Breast epithelium (tissue), 4 donors: ENCODE measurements around the gene CCDC186. TPM values are rescaled to one million over a fixed set of nuclear protein-coding genes. Genes with fewer than 3 reads are reported as not detected.

Source experiments
- DNase-seq, 2 donors: peaks; one replicate each; pipeline ENCODE4 v3.0.0-alpha.2; 2019; ENCODE audit warnings: low spot score in 2 of 2
- H3K27ac ChIP-seq, 2 donors: fragments of 200-600 bp; sonication (generic) in 1 of 2; one replicate each; pipeline ENCODE4 v1.5.1; 2016 to 2019; ENCODE audit warnings: mild to moderate bottlenecking in 1 of 2
- H3K27me3 ChIP-seq, 2 donors: fragments of 200-600 bp; sonication (generic) in 1 of 2; one replicate each; pipeline versions ENCODE4 v1.5.1 to v1.6.0; 2017 to 2019; ENCODE audit warnings: control low read depth in 1 of 2, mild to moderate bottlenecking in 1 of 2
- H3K36me3 ChIP-seq: fragments of 200-600 bp; one replicate; pipeline ENCODE4 v1.5.1; 2019
- H3K4me1 ChIP-seq, 2 donors: fragments of 200-600 bp; sonication (generic); one replicate each; pipeline ENCODE4 v1.5.1; 2016 to 2019; ENCODE audit warnings: control low read depth in 1 of 2
- H3K4me3 ChIP-seq, 3 donors: fragments of 200-600 bp; sonication (generic); 1 replicate in 2 of 3; 2 replicates in 1 of 3; pipeline ENCODE4 v1.5.1; 2016 to 2019; ENCODE audit warnings: mild to moderate bottlenecking in 3 of 3, moderate library complexity in 2 of 3
- H3K9me3 ChIP-seq, 2 donors: fragments of 200-600 bp; sonication (generic) in 1 of 2; one replicate each; pipeline ENCODE4 v1.5.1; 2016 to 2019; ENCODE audit warnings: control low read depth in 1 of 2
- POLR2A ChIP-seq: fragments of 450-650 bp; IDR thresholded peaks from one replicate; pipeline ENCODE4 v1.6.1; 2016; ENCODE audit warnings: antibody characterized with exemption, mild to moderate bottlenecking, moderate library complexity
- POLR2AphosphoS5 ChIP-seq, 3 donors: sonication (generic); formaldehyde crosslinking; IDR thresholded peaks; one replicate each; pipeline ENCODE4 v1.6.1; 2017; ENCODE audit warnings: antibody characterized with exemption in 3 of 3
- intact Hi-C: fragments of 100-400 bp; cut with DNase I; formaldehyde crosslinking; loops from one replicate; pipeline ENCODE4 v1.15.1; 2023; ENCODE audit warnings: low total_unique reads
- total RNA-seq, 3 donors: library from RNA; depleted of rRNA; stranded (reverse); fragments of >200 nt; gene quantifications; one replicate each; pipeline ENCODE4 v1.1.0, GENCODE V29; 2016
- TF ChIP-seq, protein P1 (sequence below), 3 donors: fragments of 450-650 bp; IDR thresholded peaks; one replicate each; pipeline ENCODE4 v1.5.1; 2016 to 2017; ENCODE audit warnings: antibody characterized with exemption in 3 of 3, mild to moderate bottlenecking in 3 of 3, moderate library complexity in 3 of 3

The CCDC186 gene
- total RNA-seq, 3 donors from 2014 or later, result 23.5 to 62.1 (median 41.6) TPM

DNA sequence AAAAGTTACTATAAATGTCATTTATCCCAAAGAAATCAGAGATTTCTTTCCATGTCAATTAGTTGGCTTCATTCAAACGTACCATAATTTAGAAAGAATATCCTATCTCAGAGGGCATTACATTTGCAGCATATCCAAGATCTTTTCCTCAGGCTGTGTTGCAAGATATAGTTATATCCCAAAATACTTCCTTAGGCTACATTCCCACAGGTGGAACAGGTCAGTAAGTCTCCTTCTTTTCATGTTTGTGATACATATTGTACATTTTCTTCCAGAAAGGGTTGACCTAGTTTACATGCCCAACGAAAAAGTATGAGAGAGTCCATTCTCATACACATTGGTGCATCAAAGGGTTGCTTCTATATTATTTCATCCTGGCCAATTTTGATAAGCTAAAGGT is 38.1 kb upstream of the CCDC186 start:
- H3K27me3 ChIP-seq, result no peaks in the 10 kb centered on the region

DNA sequence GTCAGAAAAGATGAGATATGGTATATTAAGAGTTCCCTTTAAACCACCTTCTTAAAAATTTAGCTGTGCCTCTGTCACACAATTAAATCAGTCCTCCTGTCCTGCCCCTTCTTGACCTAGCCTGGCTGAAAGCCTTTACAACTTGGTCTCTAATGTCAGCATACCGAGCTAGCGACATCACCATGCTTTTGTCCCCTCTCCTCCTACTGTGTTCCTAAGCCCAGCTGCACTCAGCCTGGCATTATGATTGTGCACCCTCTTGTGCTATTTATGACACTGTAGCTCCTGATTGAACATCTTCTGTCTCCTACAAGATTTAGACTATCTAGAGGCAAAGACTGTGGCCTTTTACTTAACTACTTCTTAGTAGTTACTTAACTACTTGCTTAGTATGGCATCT is 34.3 kb upstream of the CCDC186 start:
- no peaks in the 10 kb centered on the region for H3K9me3 ChIP-seq

More for the DNA sequence above, 38.1 kb upstream of the CCDC186 start:
- TF ChIP-seq POLR2A, result no peak
- TF ChIP-seq, protein P1, sequence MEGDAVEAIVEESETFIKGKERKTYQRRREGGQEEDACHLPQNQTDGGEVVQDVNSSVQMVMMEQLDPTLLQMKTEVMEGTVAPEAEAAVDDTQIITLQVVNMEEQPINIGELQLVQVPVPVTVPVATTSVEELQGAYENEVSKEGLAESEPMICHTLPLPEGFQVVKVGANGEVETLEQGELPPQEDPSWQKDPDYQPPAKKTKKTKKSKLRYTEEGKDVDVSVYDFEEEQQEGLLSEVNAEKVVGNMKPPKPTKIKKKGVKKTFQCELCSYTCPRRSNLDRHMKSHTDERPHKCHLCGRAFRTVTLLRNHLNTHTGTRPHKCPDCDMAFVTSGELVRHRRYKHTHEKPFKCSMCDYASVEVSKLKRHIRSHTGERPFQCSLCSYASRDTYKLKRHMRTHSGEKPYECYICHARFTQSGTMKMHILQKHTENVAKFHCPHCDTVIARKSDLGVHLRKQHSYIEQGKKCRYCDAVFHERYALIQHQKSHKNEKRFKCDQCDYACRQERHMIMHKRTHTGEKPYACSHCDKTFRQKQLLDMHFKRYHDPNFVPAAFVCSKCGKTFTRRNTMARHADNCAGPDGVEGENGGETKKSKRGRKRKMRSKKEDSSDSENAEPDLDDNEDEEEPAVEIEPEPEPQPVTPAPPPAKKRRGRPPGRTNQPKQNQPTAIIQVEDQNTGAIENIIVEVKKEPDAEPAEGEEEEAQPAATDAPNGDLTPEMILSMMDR (IDR thresholded peaks at IDR 0.05), result no peak
- TF ChIP-seq POLR2AphosphoS5 (IDR thresholded peaks at IDR 0.05), result no peak
- Histone ChIP-seq H3K9me3 (no peaks in the 10 kb centered on the region), H3K36me3 (no peaks in the 10 kb centered on the region), H3K4me3 (no peak overlapping the region), H3K27ac (no peak overlapping the region), H3K4me1 (no peaks in the 10 kb centered on the region)
- no peak for DNase-seq
- intact Hi-C loops, result no loop called here

DNA sequence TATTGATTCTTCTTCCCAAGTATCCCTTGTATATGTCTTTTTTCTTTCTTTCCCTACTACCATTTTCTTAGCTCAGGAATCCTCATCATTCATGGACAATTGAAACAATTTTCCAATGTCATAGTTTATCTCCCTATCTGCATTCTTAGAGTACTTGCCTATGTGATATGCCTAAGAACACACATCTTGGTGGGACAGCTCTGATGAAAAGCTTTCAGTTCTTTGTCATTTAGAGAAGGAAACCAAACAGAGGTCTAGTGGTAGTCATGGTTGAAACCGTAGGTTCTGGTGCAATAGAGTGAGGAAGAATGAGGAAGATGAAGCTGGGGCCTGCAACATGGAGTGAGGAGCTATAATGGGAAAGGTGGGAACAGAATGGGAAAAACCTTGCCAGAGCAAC is 33.3 kb upstream of the CCDC186 start:
- TF ChIP-seq POLR2AphosphoS5 (IDR thresholded peaks at IDR 0.05) (no peak), POLR2A (no peak)
- Histone ChIP-seq H3K27ac (no peak overlapping the region), H3K4me1 (no peaks in the 10 kb centered on the region), H3K27me3 (no peaks in the 10 kb centered on the region), H3K9me3 (no peaks in the 10 kb centered on the region), H3K36me3 (no peaks in the 10 kb centered on the region), H3K4me3 (no peak overlapping the region)
- intact Hi-C loops, result no loop called here
- DNase-seq, result no peak

More for the DNA sequence above, 34.3 kb upstream of the CCDC186 start:
- TF ChIP-seq POLR2A (no peak), POLR2AphosphoS5 (IDR thresholded peaks at IDR 0.05) (no peak)
- TF ChIP-seq, protein P1 (IDR thresholded peaks at IDR 0.05), result no peak
- Histone ChIP-seq H3K27ac (no peak overlapping the region), H3K27me3 (no peaks in the 10 kb centered on the region), H3K36me3 (no peaks in the 10 kb centered on the region), H3K4me1 (no peaks in the 10 kb centered on the region), H3K4me3 (no peak overlapping the region)
- intact Hi-C loops, result no loop called here
- DNase-seq, result no peak

DNA sequence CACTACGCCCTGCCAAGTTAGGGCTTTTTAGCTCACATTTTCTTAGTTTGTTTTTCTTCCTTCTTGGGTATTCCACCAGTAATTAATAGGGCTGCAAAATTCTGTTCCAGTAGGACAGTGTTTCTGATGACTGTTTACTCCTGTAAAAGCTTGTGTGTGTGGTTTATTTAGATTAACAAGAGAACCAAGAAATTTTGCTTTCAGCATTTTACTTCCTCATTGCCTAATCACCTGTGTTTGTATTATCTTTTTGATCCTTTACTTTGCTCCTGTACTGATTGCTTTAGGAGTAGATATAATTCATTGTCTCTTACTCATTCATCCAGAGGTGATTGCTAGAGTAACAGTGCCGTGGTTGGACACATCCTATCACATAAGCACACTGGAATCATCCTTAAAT is 32.9 kb upstream of the CCDC186 start:
- Histone ChIP-seq H3K4me3 (no peak overlapping the region), H3K4me1 (no peaks in the 10 kb centered on the region)
- intact Hi-C loops, result no loop called here

DNA sequence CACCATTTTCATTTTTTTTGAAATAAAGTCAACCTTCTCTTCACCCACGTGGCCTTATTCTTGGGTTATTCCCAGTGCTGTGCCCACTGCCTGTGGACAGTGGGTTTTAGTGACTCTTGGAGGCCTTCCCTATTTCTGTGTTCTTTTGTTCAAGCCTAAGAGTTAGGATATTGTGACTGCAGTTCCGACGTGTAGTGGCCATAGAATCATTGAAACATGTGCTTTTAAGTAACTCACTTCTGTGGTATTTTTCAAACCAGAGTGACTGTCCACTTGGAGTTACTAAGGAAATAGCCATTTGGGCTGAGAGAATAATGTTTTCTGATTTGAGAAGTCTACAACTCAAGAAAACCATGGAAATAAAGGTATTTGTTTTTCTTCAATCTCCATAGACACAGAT is 28.8 kb upstream of the CCDC186 start:
- Histone ChIP-seq H3K36me3 (no peaks in the 10 kb centered on the region), H3K27me3 (no peaks in the 10 kb centered on the region), H3K4me1 (no peaks in the 10 kb centered on the region), H3K9me3 (no peaks in the 10 kb centered on the region), H3K27ac (no peak overlapping the region), H3K4me3 (no peak overlapping the region)
- TF ChIP-seq, protein P1 (IDR thresholded peaks at IDR 0.05), result no peak
- TF ChIP-seq POLR2AphosphoS5 (IDR thresholded peaks at IDR 0.05) (no peak), POLR2A (no peak)
- intact Hi-C loops, result no loop called here
- no peak for DNase-seq

More for the DNA sequence above, 32.9 kb upstream of the CCDC186 start:
- TF ChIP-seq, protein P1 (IDR thresholded peaks at IDR 0.05), result no peak
- H3K27me3 ChIP-seq, result no peaks in the 10 kb centered on the region
- no peaks in the 10 kb centered on the region for H3K36me3 ChIP-seq
- DNase-seq, result no peak
- H3K9me3 ChIP-seq, result no peaks in the 10 kb centered on the region
- H3K27ac ChIP-seq, result no peak overlapping the region

DNA sequence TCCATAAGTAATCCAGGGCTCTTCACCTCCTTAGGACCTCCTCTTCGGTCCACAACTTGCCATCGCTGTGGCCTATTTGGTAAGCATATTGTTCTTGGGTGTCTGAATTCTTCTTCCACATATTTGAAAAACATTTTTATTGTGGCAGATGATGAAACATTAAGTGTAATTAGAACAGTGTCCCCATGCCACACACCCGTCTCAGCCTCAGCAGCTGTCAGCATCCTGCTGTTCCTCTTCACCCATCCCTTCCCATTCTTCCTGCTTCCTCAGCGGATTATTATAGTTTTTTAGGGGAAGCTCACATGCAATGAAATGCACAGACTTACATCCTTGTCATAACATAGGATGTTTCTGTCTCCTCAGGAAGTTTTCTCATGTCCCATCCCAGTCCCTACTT is 25.2 kb upstream of the CCDC186 start:
- H3K4me3 ChIP-seq, result no peak overlapping the region
- no peaks in the 10 kb centered on the region for H3K36me3 ChIP-seq
- TF ChIP-seq POLR2A (no peak), POLR2AphosphoS5 (IDR thresholded peaks at IDR 0.05) (no peak)
- TF ChIP-seq, protein P1 (IDR thresholded peaks at IDR 0.05), result no peak
- H3K27me3 ChIP-seq, result no peaks in the 10 kb centered on the region
- no peaks in the 10 kb centered on the region for H3K4me1 ChIP-seq
- DNase-seq, result no peak
- no peaks in the 10 kb centered on the region for H3K9me3 ChIP-seq
- no peak overlapping the region for H3K27ac ChIP-seq
- intact Hi-C loops, result no loop called here
